HCT116 (cell line): Measurements from ENCODE around the gene BAIAP2L1. TPM values are rescaled to one million over a fixed set of nuclear protein-coding genes. Genes with fewer than 3 reads are reported as not detected.

Source experiments
- ATAC-seq: fragments of 200-7000 bp; cut with Tn5 transposase; 2 replicates; pipeline ENCODE4 v1.9.1; 2020; ENCODE audit warnings: mild to moderate bottlenecking, moderate library complexity
- BruUV-seq: library from RNA; stranded (reverse); fragments of 400-500 nt; replicated peaks from 2 replicates; lab custom pipeline; 2021; lab: Mats Ljungman, UMichigan
- CTCF ChIA-PET: fragments of 300-600 bp; sonication (Branson Sonifier 250); formaldehyde crosslinking; loops from one replicate; lab custom pipeline; 2021; ENCODE audit warnings: antibody characterized with exemption; lab: Charles Lee
- POLR2A ChIA-PET: fragments of 300-600, 350-600 bp; sonication (Branson Sonifier 250); formaldehyde crosslinking; loops from one replicate; lab custom pipeline; 2021; ENCODE audit warnings: antibody characterized with exemption; lab: Charles Lee
- RAD21 ChIA-PET, 2 experiments: fragments of 300-600 bp; sonication (Branson Sonifier 250); formaldehyde crosslinking; loops; one replicate each; lab custom pipeline; 2023; ENCODE audit warnings: low total read pairs in 2 of 2; ENCODE audit not compliant: uncharacterized antibody in 2 of 2, unreplicated experiment in 2 of 2, low non-redundant PET in 1 of 2; lab: Charles Lee
- DNase-seq: peaks from one replicate; pipeline ENCODE4 v3.0.0-alpha.2; 2010; ENCODE audit warnings: low read depth, low spot score
- H2AFZ ChIP-seq: fragments of 200-600 bp; shearing (Covaris generic), sonication (generic); 2 replicates; pipeline ENCODE4 v1.6.1; 2017; ENCODE audit warnings: low read depth, mixed run types, mixed read lengths, antibody characterized with exemption, low read length; ENCODE audit not compliant: poor library complexity, severe bottlenecking
- H3K27ac ChIP-seq: 2 replicates; pipeline ENCODE4 v1.5.1; 2012; ENCODE audit warnings: low read depth, low read length
- H3K27me3 ChIP-seq: fragments of 200-600 bp; sonication (generic); 2 replicates; pipeline ENCODE4 v1.6.1; 2016; ENCODE audit warnings: mixed run types, low read length, mixed read lengths; ENCODE audit not compliant: insufficient read depth
- H3K36me3 ChIP-seq, 2 experiments: fragments of 200-500 bp in 1 of 2; fragments of 200-600 bp in 1 of 2; sonication (Bioruptor generic) in 1 of 2; sonication (generic) in 1 of 2; 2 replicates each; pipeline versions ENCODE4 v1.5.1 to v1.6.1; 2014 to 2016; ENCODE audit warnings: low read length in 2 of 2, inconsistent platforms in 1 of 2, mixed read lengths in 1 of 2, mixed run types in 1 of 2; ENCODE audit not compliant: insufficient read depth in 2 of 2, control insufficient read depth in 1 of 2
- H3K4me1 ChIP-seq, 2 experiments: fragments of 200-600 bp in 1 of 2; sonication (generic) in 1 of 2; 2 replicates each; pipeline versions ENCODE4 v1.5.1 to v1.6.1; 2012 to 2017; ENCODE audit warnings: low read length in 2 of 2, inconsistent platforms in 1 of 2, mild to moderate bottlenecking in 1 of 2, mixed read lengths in 1 of 2, mixed run types in 1 of 2, moderate library complexity in 1 of 2; ENCODE audit not compliant: insufficient read depth in 2 of 2, control insufficient read depth in 1 of 2
- H3K4me2 ChIP-seq: fragments of 200-600 bp; sonication (generic); 2 replicates; pipeline ENCODE4 v1.6.1; 2017; ENCODE audit warnings: mixed run types, low read length, mixed read lengths
- H3K4me3 ChIP-seq, 2 experiments: fragments of 200-600 bp in 1 of 2; sonication (generic) in 1 of 2; replicated peaks in 1 of 2; 2 replicates each; pipeline ENCODE4 v1.5.1; 2011 to 2016; ENCODE audit warnings: low read length in 2 of 2, control low read depth in 1 of 2, low read depth in 1 of 2, mild to moderate bottlenecking in 1 of 2, mixed read lengths in 1 of 2, mixed run types in 1 of 2
- H3K79me2 ChIP-seq: fragments of 200-600 bp; sonication (generic); 2 replicates; pipeline ENCODE4 v1.6.1; 2017; ENCODE audit warnings: mild to moderate bottlenecking, mixed run types, low read length, moderate library complexity, mixed read lengths; ENCODE audit not compliant: insufficient read depth
- H3K9ac ChIP-seq: fragments of 200-600 bp; sonication (generic); 2 replicates; pipeline ENCODE4 v1.6.1; 2016; ENCODE audit warnings: low read length, mixed read lengths
- H3K9me2 ChIP-seq: fragments of 200-600 bp; sonication (generic), shearing (Covaris generic); 2 replicates; pipeline ENCODE4 v1.6.1; 2017; ENCODE audit warnings: mixed run types, mild to moderate bottlenecking, moderate library complexity; ENCODE audit not compliant: insufficient read depth
- H3K9me3 ChIP-seq, 2 experiments: fragments of 200-500 bp in 1 of 2; fragments of 200-600 bp in 1 of 2; sonication (Bioruptor generic) in 1 of 2; sonication (generic) in 1 of 2; 2 replicates each; pipeline ENCODE4 v1.6.1; 2014 to 2017; ENCODE audit warnings: low read length in 2 of 2, mixed read lengths in 2 of 2, inconsistent platforms in 1 of 2, low read depth in 1 of 2, mild to moderate bottlenecking in 1 of 2, mixed run types in 1 of 2, moderate library complexity in 1 of 2; ENCODE audit not compliant: control insufficient read depth in 1 of 2, insufficient read depth in 1 of 2
- H4K20me1 ChIP-seq: fragments of 200-600 bp; sonication (generic), shearing (Covaris generic); 2 replicates; pipeline ENCODE4 v1.6.1; 2017; ENCODE audit warnings: mixed run types, mild to moderate bottlenecking, moderate library complexity; ENCODE audit not compliant: insufficient read depth
- ELF1 ChIP-seq: IDR thresholded peaks from 2 replicates; pipeline ENCODE4 v1.6.1; 2012; ENCODE audit warnings: low read depth, borderline replicate concordance
- EZH2 ChIP-seq: fragments of 200-600 bp; sonication (generic); IDR thresholded peaks from 2 replicates; pipeline ENCODE4 v1.6.1; 2017; ENCODE audit warnings: antibody characterized with exemption, mixed run types
- FOSL1 ChIP-seq: IDR thresholded peaks from 2 replicates; pipeline ENCODE4 v1.6.1; 2012; ENCODE audit warnings: low read depth
- POLR2AphosphoS5 ChIP-seq: IDR thresholded peaks from 2 replicates; pipeline ENCODE4 v1.6.1; 2011; ENCODE audit warnings: mild to moderate bottlenecking, low read depth, low read length, moderate library complexity
- RAD21 ChIP-seq: IDR thresholded peaks from 2 replicates; pipeline ENCODE4 v1.6.1; 2012; ENCODE audit warnings: low read depth, mild to moderate bottlenecking
- SIN3A ChIP-seq: IDR thresholded peaks from 2 replicates; pipeline ENCODE4 v1.6.1; 2012; ENCODE audit warnings: low read depth
- SP1 ChIP-seq: IDR thresholded peaks from 2 replicates; pipeline ENCODE4 v1.6.1; 2012; ENCODE audit warnings: low read depth
- ZBTB33 ChIP-seq: IDR thresholded peaks from 2 replicates; pipeline ENCODE4 v1.6.1; 2011; ENCODE audit warnings: mild to moderate bottlenecking, low read length, moderate library complexity; ENCODE audit not compliant: insufficient replicate concordance; ENCODE audit errors: extremely low read depth
- intact Hi-C: fragments of 100-400 bp; cut with micrococcal nuclease; formaldehyde crosslinking; loops from 2 replicates; pipeline ENCODE4 v1.10.0; 2022
- total RNA-seq: library from RNA; stranded (reverse); gene quantifications from one replicate; pipeline ENCODE4 v1.2.1, GENCODE V29; 2021; ENCODE audit not compliant: unreplicated experiment
- TF ChIP-seq, protein P1 (sequence below): IDR thresholded peaks from 2 replicates; pipeline ENCODE4 v1.6.1; 2012
- TF ChIP-seq, protein P2 (sequence below): IDR thresholded peaks from 2 replicates; pipeline ENCODE4 v1.6.1; 2012

The BAIAP2L1 gene
- total RNA-seq, 1 experiment from 2014 or later = 61.2 TPM

- BruUV-seq = no TSS peak
- DNase-seq (no peak), ATAC-seq (no peak)
- Histone ChIP-seq H3K9me2 (no peaks in the 10 kb centered on the region), H3K27me3 (no peaks in the 10 kb centered on the region), H4K20me1 (no peaks in the 10 kb centered on the region), H3K9ac (no peak overlapping the region), H3K79me2 (no peaks in the 10 kb centered on the region), H3K27ac (no peak overlapping the region), H3K4me2 (no peak overlapping the region), H3K4me1 (no peaks in the 10 kb centered on the region), H3K4me3 (no peak overlapping the region), H3K36me3 (peaks cover 34 to 52% of the 10 kb centered on the region in 2 experiments), H3K9me3 (no peaks in the 10 kb centered on the region), H2AFZ (no peak overlapping the region)
- ChIA-PET CTCF (interaction anchor here (1.4 kb wide), 1 partner anchor 93 kb away, joined by 4 read pairs; the partner anchor contains the start of gene BAIAP2L1), POLR2A (no interaction called here), RAD21 (no interaction called here)
- TF ChIP-seq ELF1 = no peak
- TF ChIP-seq SP1 = no peak
- TF ChIP-seq SIN3A = no peak
- no peak for TF ChIP-seq POLR2AphosphoS5
- TF ChIP-seq ZBTB33 = no peak
- no peak for TF ChIP-seq FOSL1
- no peak for TF ChIP-seq RAD21
- TF ChIP-seq, protein P1, sequence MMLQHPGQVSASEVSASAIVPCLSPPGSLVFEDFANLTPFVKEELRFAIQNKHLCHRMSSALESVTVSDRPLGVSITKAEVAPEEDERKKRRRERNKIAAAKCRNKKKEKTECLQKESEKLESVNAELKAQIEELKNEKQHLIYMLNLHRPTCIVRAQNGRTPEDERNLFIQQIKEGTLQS = no peak
- TF ChIP-seq, protein P2, sequence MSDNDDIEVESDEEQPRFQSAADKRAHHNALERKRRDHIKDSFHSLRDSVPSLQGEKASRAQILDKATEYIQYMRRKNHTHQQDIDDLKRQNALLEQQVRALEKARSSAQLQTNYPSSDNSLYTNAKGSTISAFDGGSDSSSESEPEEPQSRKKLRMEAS = no peak
- TF ChIP-seq EZH2 = no peak
- intact Hi-C loops = no loop called here
These were observed 92.9 kb downstream of the BAIAP2L1 start for GRCh38 chr7:98307971-98308466.
